NK-92 (cell line): ENCODE data around the gene PLEKHG5.
A peak's percentile ranks its signal among the peaks of the same experiment; 100 is the strongest.
"Not testable (repeated sequence)": the region's sequence is repeated elsewhere in the genome, so short reads cannot be mapped to it uniquely, and the experiment has no call there.

Source experiments
- DNase-seq: peaks from one replicate; lab custom pipeline; 2025; ENCODE audit not compliant: unreplicated experiment; lab: John Stamatoyannopoulos, UW

PLEKHG5 gene

GRCh38 chr1:6497215-6497866 is 5.9 kb upstream of the PLEKHG5 start:
- DNase-seq, result no peak

GRCh38 chr1:6496890-6497214 is 5.4 kb upstream of the PLEKHG5 start:
- no peak for DNase-seq

GRCh38 chr1:6496365-6496721 is 4.9 kb upstream of the PLEKHG5 start:
- no peak for DNase-seq

GRCh38 chr1:6495540-6496364 is 4.3 kb upstream of the PLEKHG5 start:
- no peak for DNase-seq

- no peak for DNase-seq
These were observed 3.6 kb upstream of the PLEKHG5 start for GRCh38 chr1:6495041-6495441.

GRCh38 chr1:6494627-6495026 is 3.2 kb upstream of the PLEKHG5 start:
- no peak for DNase-seq

- not testable (repeated sequence) for DNase-seq
These were observed 2.4 kb upstream of the PLEKHG5 start for GRCh38 chr1:6493834-6494223.

GRCh38 chr1:6491966-6492365 is 499 bp upstream of the PLEKHG5 start:
- DNase-seq, result no peak

GRCh38 chr1:6491081-6491449 is 402 bp downstream of the PLEKHG5 start:
- DNase-seq, result no peak

GRCh38 chr1:6490181-6491080 is 1.0 kb downstream of the PLEKHG5 start:
- no peak for DNase-seq

- DNase-seq, result no peak
These were observed 1.7 kb downstream of the PLEKHG5 start for GRCh38 chr1:6489799-6490180.

GRCh38 chr1:6489383-6489765 is 2.1 kb downstream of the PLEKHG5 start:
- no peak for DNase-seq

- no peak for DNase-seq
These were observed 2.7 kb downstream of the PLEKHG5 start for GRCh38 chr1:6488602-6489382.

GRCh38 chr1:6487804-6488484 is 3.5 kb downstream of the PLEKHG5 start:
- no peak for DNase-seq

- DNase-seq, result peak; percentile 32
These were observed 4.9 kb downstream of the PLEKHG5 start for GRCh38 chr1:6486433-6487011.

- no peak for DNase-seq
These were observed 6.0 kb downstream of the PLEKHG5 start for GRCh38 chr1:6485168-6486101.

GRCh38 chr1:6484826-6485167 is 6.7 kb downstream of the PLEKHG5 start:
- DNase-seq, result no peak

GRCh38 chr1:6483761-6484117 is 7.7 kb downstream of the PLEKHG5 start:
- no peak for DNase-seq

GRCh38 chr1:6483017-6483760 is 8.3 kb downstream of the PLEKHG5 start:
- no peak for DNase-seq
